Stimulated activated CD8-positive, alpha-beta memory T cell treated with anti-CD3 and anti-CD28 coated beads, Interleukin-4, amount 100 ng/mL, for 1 hour (primary cell): ENCODE measurements around the gene VAT1L.

ENCODE experiments used
- DNase-seq, 2 donors: peaks; one replicate each; pipeline ENCODE4 v3.0.0-alpha.2; 2020; ENCODE audit warnings: low read depth in 2 of 2, low spot score in 1 of 2

The VAT1L gene

GRCh38 chr16:77868052-77868451 lies 79.7 kb downstream of the VAT1L start:
- DNase-seq: no peak

DNA sequence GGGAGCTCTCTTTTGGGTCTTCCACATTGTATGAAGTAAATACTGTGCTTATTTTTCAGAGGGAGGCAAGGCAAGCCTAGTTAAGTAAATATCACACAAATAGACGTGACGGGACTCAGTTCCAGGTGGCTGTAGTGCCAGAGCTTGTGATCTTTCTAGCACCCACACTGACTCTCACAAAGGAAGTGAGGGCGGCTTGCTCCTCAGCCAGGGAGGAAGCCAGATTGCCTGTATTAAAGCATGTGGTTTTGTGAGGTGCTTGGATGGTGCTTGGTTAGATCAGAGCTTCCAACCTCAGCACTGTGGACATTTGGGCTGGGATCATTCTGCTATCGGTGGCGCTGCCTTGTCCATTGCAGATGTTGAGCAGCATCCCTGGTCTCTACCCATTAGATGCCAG lies 80.1 kb downstream of the VAT1L start:
- no peak for DNase-seq

- DNase-seq: no peak
Observed at GRCh38 chr16:77869997-77870813, 81.8 kb downstream of the VAT1L start.

- DNase-seq: no peak
Observed at GRCh38 chr16:77871932-77872331, 83.6 kb downstream of the VAT1L start.

- DNase-seq: no peak
Observed at GRCh38 chr16:77873066-77873465, 84.7 kb downstream of the VAT1L start.

- DNase-seq: no peak
Observed at GRCh38 chr16:77874347-77874746, 86.0 kb downstream of the VAT1L start.

GRCh38 chr16:77876776-77877175 lies 88.4 kb downstream of the VAT1L start:
- no peak for DNase-seq

DNA sequence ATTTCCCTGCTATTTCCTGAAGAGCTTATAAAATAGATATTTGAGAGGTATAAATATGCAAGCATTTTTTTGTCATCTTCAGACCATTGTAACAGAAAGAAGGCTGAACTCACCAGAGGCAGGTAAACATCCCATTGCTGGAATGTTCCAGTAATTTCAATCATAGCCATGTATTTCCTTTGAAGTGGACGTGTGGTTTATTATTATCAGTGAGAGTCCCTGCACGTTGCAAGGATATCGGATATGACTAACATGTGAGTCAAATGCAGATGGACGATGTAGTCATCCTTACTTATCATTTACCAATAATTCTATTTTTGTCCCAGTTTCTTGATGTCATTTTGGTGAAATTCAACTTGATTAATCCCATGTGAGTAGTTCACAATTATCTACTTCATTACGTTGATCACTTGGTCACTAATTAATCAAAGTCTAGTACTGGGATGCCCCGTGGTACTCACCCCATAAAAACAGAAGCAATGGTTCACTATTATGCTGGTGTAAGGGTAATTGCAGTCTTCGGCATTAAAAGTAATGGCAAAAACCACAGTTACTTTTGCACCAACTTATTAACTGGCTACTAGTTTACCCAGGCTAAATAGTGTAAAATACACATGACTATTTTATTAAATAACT lies 89.5 kb downstream of the VAT1L start:
- no peak for DNase-seq

- DNase-seq: no peak
Observed at GRCh38 chr16:77881355-77882030, 93.1 kb downstream of the VAT1L start.

DNA sequence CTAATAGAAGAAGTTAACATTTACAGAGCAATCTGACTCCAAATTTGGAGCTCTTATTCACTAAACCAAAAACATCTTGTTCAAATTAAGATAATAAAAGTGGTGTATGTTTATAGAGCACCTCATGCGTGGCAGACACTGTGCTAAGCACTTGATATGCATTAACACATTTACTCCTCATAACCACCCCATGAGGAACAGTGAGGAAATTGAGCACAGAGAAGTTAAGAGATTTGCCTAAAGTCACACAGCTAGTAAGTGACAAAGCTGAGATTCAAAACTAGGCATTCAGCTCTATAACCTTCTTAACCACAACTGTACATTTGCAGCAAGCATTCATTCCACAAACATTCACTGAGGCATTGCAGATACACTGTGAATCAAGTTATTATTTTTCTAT lies 94.0 kb downstream of the VAT1L start:
- no peak for DNase-seq

DNA sequence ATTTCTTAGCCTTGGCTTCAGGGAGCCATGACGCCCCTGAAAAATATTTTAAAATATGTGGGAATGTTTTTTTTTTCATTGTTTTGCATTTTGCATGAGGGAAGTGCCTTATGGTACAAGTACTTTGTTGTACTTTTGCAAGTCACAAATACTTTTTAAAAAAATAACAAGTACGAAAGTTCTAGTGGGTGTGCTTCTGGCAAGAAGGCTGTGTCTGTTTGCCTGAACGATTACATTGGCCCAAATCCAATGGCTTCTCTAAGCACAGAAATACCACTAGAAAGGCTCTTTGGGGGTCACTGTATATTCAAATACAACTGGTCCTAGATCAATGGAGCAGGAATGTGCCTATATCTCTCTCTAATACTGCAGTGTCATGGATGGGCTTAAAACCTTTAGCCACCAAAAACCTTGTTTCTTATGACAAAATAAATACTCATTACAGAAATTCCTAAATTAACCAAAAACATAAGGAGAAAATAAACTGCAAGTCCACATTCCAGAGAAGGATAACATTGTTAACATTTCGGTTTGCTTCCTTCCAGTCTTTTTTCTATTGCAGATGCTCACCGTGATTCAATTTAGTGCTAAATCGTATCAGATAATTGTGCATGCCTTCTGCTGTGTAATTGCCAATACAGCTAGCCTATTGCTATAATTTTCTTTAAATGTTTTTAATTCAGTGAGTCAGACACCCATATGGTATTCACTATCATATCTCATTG lies 97.4 kb downstream of the VAT1L start:
- DNase-seq: no peak

GRCh38 chr16:77888871-77889270 lies 100.5 kb downstream of the VAT1L start:
- no peak for DNase-seq

DNA sequence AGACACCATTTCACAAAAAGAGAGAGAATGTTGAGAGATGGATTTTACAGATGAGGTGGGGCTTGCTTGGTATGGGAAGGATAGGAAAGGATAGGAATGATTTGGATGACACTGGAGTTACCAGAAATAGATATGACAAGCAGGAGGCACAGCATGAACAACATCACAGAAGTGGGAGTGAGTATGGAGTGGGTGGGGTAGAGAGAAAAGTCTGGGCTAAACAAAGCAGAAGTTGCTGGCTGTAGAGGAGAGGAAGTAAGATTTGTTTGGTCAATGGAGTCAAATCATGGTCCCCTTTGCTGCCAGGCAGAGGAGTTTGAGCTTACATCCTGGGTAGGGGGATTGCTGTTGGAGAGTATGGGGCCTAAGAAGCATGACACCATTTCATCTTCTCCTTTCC lies 101.7 kb downstream of the VAT1L start:
- no peak for DNase-seq

GRCh38 chr16:77894162-77894561 lies 105.8 kb downstream of the VAT1L start:
- no peak for DNase-seq

GRCh38 chr16:77895962-77896361 lies 107.6 kb downstream of the VAT1L start:
- DNase-seq: no peak

- DNase-seq: no peak
Observed at GRCh38 chr16:77896415-77897128, 108.2 kb downstream of the VAT1L start.

DNA sequence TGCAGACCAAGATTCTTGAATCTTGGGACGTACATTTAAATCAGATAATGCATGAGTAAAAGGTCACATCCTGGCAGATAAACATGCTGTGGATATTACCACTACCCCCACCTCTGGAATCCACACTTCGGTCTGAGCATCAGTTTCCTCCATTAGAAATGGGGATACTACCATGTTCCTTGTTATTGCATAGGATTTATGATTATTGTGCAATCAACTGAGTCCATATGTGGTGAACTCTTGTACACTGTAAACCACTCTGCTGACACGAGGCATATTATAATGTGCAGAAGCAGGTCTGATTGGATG lies 108.7 kb downstream of the VAT1L start:
- DNase-seq: no peak

DNA sequence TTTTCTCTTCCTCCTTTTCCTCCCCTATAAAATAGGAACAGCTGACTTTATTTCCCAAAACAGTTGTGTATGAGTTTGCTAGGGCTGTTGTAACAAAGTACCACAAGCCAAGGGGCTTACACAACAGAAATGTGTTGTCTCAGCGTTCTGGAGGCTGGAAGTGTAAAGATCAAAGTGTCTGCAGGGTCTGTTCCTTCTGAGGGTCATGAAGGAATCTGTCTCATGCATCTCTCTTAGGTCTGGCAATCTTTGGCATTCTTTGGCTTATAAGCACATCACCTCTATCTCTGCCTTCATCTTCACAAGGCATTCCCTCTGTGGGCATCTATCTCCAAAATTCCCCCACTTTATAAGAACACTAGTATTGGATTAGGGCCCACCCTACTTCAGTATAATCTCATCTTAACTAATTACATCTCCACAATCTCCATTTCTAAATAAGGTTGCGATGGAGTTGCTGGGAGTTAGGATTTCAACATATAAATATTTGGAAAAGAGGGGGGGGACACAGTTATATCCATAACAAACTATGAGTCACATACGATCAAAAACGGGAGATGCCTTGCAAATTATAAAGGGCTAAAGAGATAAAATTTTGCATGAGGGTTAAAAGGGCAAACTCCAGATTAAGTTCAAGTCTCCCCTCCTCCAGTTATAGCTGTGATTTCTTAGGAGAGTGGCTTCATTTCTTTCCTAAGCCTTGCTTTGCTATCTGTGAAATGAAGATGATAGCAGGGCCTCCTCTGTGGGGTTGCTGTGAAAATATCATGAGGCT lies 109.7 kb downstream of the VAT1L start:
- no peak for DNase-seq

GRCh38 chr16:77898671-77899211 lies 110.4 kb downstream of the VAT1L start:
- no peak for DNase-seq

- DNase-seq: no peak
Observed at GRCh38 chr16:77899416-77899815, 111.1 kb downstream of the VAT1L start.
